GM23338 (cell line): ENCODE results near the gene FAM120A. TPM values are rescaled to one million over a fixed set of nuclear protein-coding genes. Genes with fewer than 3 reads are reported as not detected.

Experiments used
- ATAC-seq: fragments of 200-7000 bp; cut with Tn5 transposase; 3 replicates; pipeline ENCODE4 v1.9.1; 2020
- DNase-seq: peaks from one replicate; pipeline ENCODE4 v3.0.0-alpha.2; 2015; ENCODE audit warnings: low spot score
- H2AFZ ChIP-seq: fragments of 200-600 bp; sonication (generic); 2 replicates; pipeline ENCODE4 v1.8.0; 2016; ENCODE audit warnings: antibody characterized with exemption, mild to moderate bottlenecking, moderate library complexity
- H3F3A ChIP-seq: fragments of 200-600 bp; sonication (generic); replicated peaks from 2 replicates; pipeline ENCODE4 v1.8.0; 2017; ENCODE audit warnings: antibody characterized with exemption, mixed run types, low read depth
- H3K27ac ChIP-seq: fragments of 200-600 bp; sonication (generic); 2 replicates; pipeline ENCODE4 v1.6.1; 2016; ENCODE audit warnings: low read depth
- H3K27me3 ChIP-seq: fragments of 200-600 bp; sonication (generic); 2 replicates; pipeline ENCODE4 v1.8.0; 2016; ENCODE audit warnings: mild to moderate bottlenecking, mixed run types, moderate library complexity; ENCODE audit not compliant: insufficient read depth
- H3K36me3 ChIP-seq: fragments of 200-600 bp; sonication (generic); 2 replicates; pipeline ENCODE4 v1.8.0; 2016; ENCODE audit warnings: mild to moderate bottlenecking; ENCODE audit not compliant: insufficient read depth
- H3K4me1 ChIP-seq: fragments of 200-600 bp; sonication (generic); 2 replicates; pipeline ENCODE4 v1.8.0; 2016; ENCODE audit warnings: mild to moderate bottlenecking, moderate library complexity; ENCODE audit not compliant: insufficient read depth
- H3K4me2 ChIP-seq: fragments of 200-600 bp; sonication (generic); 2 replicates; pipeline ENCODE4 v1.7.1; 2017; ENCODE audit warnings: mixed run types
- H3K4me3 ChIP-seq: fragments of 200-600 bp; sonication (generic); 2 replicates; pipeline ENCODE4 v1.6.1; 2016; ENCODE audit warnings: mixed run types
- H3K79me2 ChIP-seq: fragments of 200-600 bp; sonication (generic); replicated peaks from 2 replicates; pipeline ENCODE4 v1.8.0; 2017; ENCODE audit warnings: mild to moderate bottlenecking; ENCODE audit not compliant: insufficient read depth
- H3K9me2 ChIP-seq: fragments of 200-600 bp; sonication (generic); 2 replicates; pipeline ENCODE4 v1.8.0; 2017; ENCODE audit not compliant: insufficient read depth
- H4K20me1 ChIP-seq: fragments of 200-600 bp; sonication (generic); replicated peaks from 2 replicates; pipeline ENCODE4 v1.8.0; 2017; ENCODE audit warnings: mild to moderate bottlenecking; ENCODE audit not compliant: insufficient read depth
- H3K27ac Mint-ChIP-seq: 2 replicates; pipeline ENCODE4 v1.8.0; 2020; ENCODE audit warnings: inconsistent platforms, mild to moderate bottlenecking, moderate library complexity, mixed read lengths
- H3K27me3 Mint-ChIP-seq: 3 replicates; pipeline ENCODE4 v1.8.0; 2022; ENCODE audit warnings: low read depth, mild to moderate bottlenecking, moderate library complexity, mixed read lengths, inconsistent platforms; ENCODE audit not compliant: insufficient read depth, poor library complexity
- H3K36me3 Mint-ChIP-seq: 3 replicates; pipeline ENCODE4 v1.8.0; 2021; ENCODE audit warnings: low read depth, mild to moderate bottlenecking, inconsistent platforms, moderate library complexity, mixed read lengths
- H3K4me1 Mint-ChIP-seq: 3 replicates; pipeline ENCODE4 v1.8.0; 2020; ENCODE audit warnings: mild to moderate bottlenecking, inconsistent platforms, mixed read lengths
- H3K4me3 Mint-ChIP-seq: 3 replicates; pipeline ENCODE4 v1.8.0; 2021; ENCODE audit warnings: moderate library complexity, mild to moderate bottlenecking, inconsistent platforms, mixed read lengths
- H3K9me3 Mint-ChIP-seq: 3 replicates; pipeline ENCODE4 v1.8.0; 2020; ENCODE audit warnings: moderate library complexity, mild to moderate bottlenecking, inconsistent platforms, mixed read lengths
- CREB1 ChIP-seq: fragments of 250-450 bp; sonication (Bioruptor Pico); IDR thresholded peaks from 2 replicates; pipeline ENCODE4 v1.5.0; 2020; ENCODE audit warnings: low read depth, mild to moderate bottlenecking, moderate library complexity
- CTCF ChIP-seq, 2 experiments: fragments of 200-600 bp in 1 of 2; sonication (generic) in 1 of 2; conservative IDR thresholded peaks; 2 replicates each; pipeline versions ENCODE4 v1.5.1 to v1.6.1; 2016 to 2017; ENCODE audit warnings: antibody characterized with exemption in 2 of 2, low read depth in 2 of 2, mild to moderate bottlenecking in 2 of 2, moderate library complexity in 1 of 2
- ETS1 ChIP-seq: IDR thresholded peaks from 2 replicates; pipeline ENCODE4 v1.6.1; 2016; ENCODE audit warnings: antibody characterized with exemption
- EZH2 ChIP-seq: fragments of 200-600 bp; sonication (generic); IDR thresholded peaks from one replicate; pipeline ENCODE4 v1.8.0; 2017; ENCODE audit warnings: antibody characterized with exemption, mild to moderate bottlenecking, low read depth; ENCODE audit not compliant: unreplicated experiment
- EZH2phosphoT487 ChIP-seq: fragments of 200-600 bp; sonication (generic); IDR thresholded peaks from one replicate; pipeline ENCODE4 v1.8.1; 2018; ENCODE audit warnings: antibody characterized with exemption; ENCODE audit not compliant: unreplicated experiment
- JUNB ChIP-seq: IDR thresholded peaks from one replicate; pipeline ENCODE4 v1.6.1; 2016; ENCODE audit warnings: antibody characterized with exemption; ENCODE audit not compliant: unreplicated experiment
- NANOG ChIP-seq: IDR thresholded peaks from 2 replicates; pipeline ENCODE4 v1.6.1; 2016; ENCODE audit warnings: antibody characterized with exemption, borderline replicate concordance
- POLR2AphosphoS5 ChIP-seq: IDR thresholded peaks from 2 replicates; pipeline ENCODE4 v1.6.1; 2016; ENCODE audit warnings: antibody characterized with exemption, low read depth
- REST ChIP-seq: IDR thresholded peaks from one replicate; pipeline ENCODE4 v1.6.1; 2018; ENCODE audit warnings: antibody characterized with exemption; ENCODE audit not compliant: unreplicated experiment
- STAT1 ChIP-seq: IDR thresholded peaks from one replicate; pipeline ENCODE4 v1.6.1; 2016; ENCODE audit warnings: antibody characterized with exemption; ENCODE audit not compliant: unreplicated experiment
- ZNF114 ChIP-seq: fragments of 250-450 bp; sonication (Bioruptor Pico); IDR thresholded peaks from 2 replicates; pipeline ENCODE4 v1.5.0; 2020; ENCODE audit warnings: mild to moderate bottlenecking, moderate library complexity
- ZNF331 ChIP-seq: fragments of 250-450 bp; sonication (Bioruptor Pico); IDR thresholded peaks from 2 replicates; pipeline ENCODE4 v1.5.0; 2020; ENCODE audit warnings: low read depth, mild to moderate bottlenecking, moderate library complexity
- polyA plus RNA-seq: library from polyadenylated mRNA; unstranded; fragments of >200 nt; fragmentation: Nextera tagmentation; extraction: Ambion mirVana; gene quantifications from 2 replicates; pipeline ENCODE4 v1.2.1, GENCODE V29; 2016
- total RNA-seq: library from RNA; depleted of rRNA; stranded (reverse); fragments of >200 nt; shearing (Covaris generic); gene quantifications from 2 replicates; pipeline ENCODE4 v1.2.3, GENCODE V29; 2014

The FAM120A gene
- total and polyA plus RNA-seq, 2 experiments from 2014 or later = 28.2 to 52.5 TPM

GRCh38 chr9:93562157-93562556 lies 110.7 kb downstream of the FAM120A start:
- no peak overlapping the region for H3K4me3 Mint-ChIP-seq
- peaks cover 59% of the 10 kb centered on the region for H3K36me3 Mint-ChIP-seq
- Histone ChIP-seq H3K79me2 (no peaks in the 10 kb centered on the region), H2AFZ (no peak overlapping the region), H3K36me3 (peaks cover 29% of the 10 kb centered on the region), H3K27me3 (no peaks in the 10 kb centered on the region), H3K4me3 (no peak overlapping the region), H3K4me1 (0 out of 2 replicates have a peak, but pooled peaks cover under 1% of the 10 kb centered on the region), H4K20me1 (no peaks in the 10 kb centered on the region; the same call in 1 of the 2 replicates), H3K4me2 (no peak overlapping the region), H3K27ac (no peak overlapping the region), H3K9me2 (no peaks in the 10 kb centered on the region), H3F3A (peaks cover 10% of the 10 kb centered on the region; the same call in 1 of the 2 replicates)
- H3K27me3 Mint-ChIP-seq = peaks cover 8% of the 10 kb centered on the region
- no peak overlapping the region for H3K27ac Mint-ChIP-seq
- TF ChIP-seq ZNF331 (CRISPR knock-in tag) (no peak), STAT1 (no peak), EZH2 (no peak), REST (no peak), CTCF (conservative IDR thresholded peaks at IDR 0.05; ENCODE audit: low read depth in 2 of 2) (no peak), ZNF114 (CRISPR knock-in tag) (no peak), POLR2AphosphoS5 (no peak), JUNB (no peak), NANOG (no peak)
- ATAC-seq (no peak), DNase-seq (no peak)
- H3K4me1 Mint-ChIP-seq = peaks cover 4% of the 10 kb centered on the region; the same call in 1 of the 3 replicates
- no peaks in the 10 kb centered on the region; the same call in 2 of the 3 replicates for H3K9me3 Mint-ChIP-seq

- Histone ChIP-seq H3K79me2 (no peaks in the 10 kb centered on the region), H4K20me1 (no peaks in the 10 kb centered on the region; the same call in 1 of the 2 replicates), H3K36me3 (peaks cover 19% of the 10 kb centered on the region), H3K27me3 (no peaks in the 10 kb centered on the region), H2AFZ (no peak overlapping the region), H3K4me1 (0 out of 2 replicates have a peak, but pooled peaks cover 2% of the 10 kb centered on the region), H3K4me2 (no peak overlapping the region), H3K27ac (no peak overlapping the region), H3K4me3 (no peak overlapping the region), H3F3A (peaks cover 12% of the 10 kb centered on the region; the same call in 1 of the 2 replicates), H3K9me2 (no peaks in the 10 kb centered on the region)
- Mint-ChIP-seq H3K27ac (no peak overlapping the region), H3K27me3 (peaks cover 8% of the 10 kb centered on the region), H3K36me3 (peaks cover 31% of the 10 kb centered on the region), H3K4me1 (peaks cover 22% of the 10 kb centered on the region), H3K9me3 (no peaks in the 10 kb centered on the region; the same call in 2 of the 3 replicates), H3K4me3 (no peak overlapping the region)
- no peak for ATAC-seq
- DNase-seq = no peak
- TF ChIP-seq EZH2 (no peak), ZNF114 (CRISPR knock-in tag) (no peak), REST (no peak), EZH2phosphoT487 (no peak), JUNB (no peak), ETS1 (no peak), CREB1 (no peak), ZNF331 (CRISPR knock-in tag) (no peak)
Observed at GRCh38 chr9:93565089-93565488, 113.6 kb downstream of the FAM120A start.
